Stimulated activated CD8-positive, alpha-beta memory T cell treated with anti-CD3 and anti-CD28 coated beads, Interleukin-4, amount 100 ng/mL, for 48 hours (primary cell): ENCODE data around the gene SLCO6A1.
"Not testable (repeated sequence)": the region's sequence is repeated elsewhere in the genome, so short reads cannot be mapped to it uniquely, and the experiment has no call there.

Experiments
- DNase-seq: peaks from one replicate; pipeline ENCODE4 v3.0.0-alpha.2; 2020

Gene SLCO6A1

GRCh38 chr5:102498271-102499034, at the start of gene SLCO6A1:
Gene SLCO6A1 (minus strand): TSS chr5:102499001. CDS start chr5:102498844, 157 bp downstream.
- no peak for DNase-seq

GRCh38 chr5:102547141-102548035, 48.6 kb upstream of the SLCO6A1 start:
- DNase-seq = no peak

- no peak for DNase-seq
These were observed 46.4 kb upstream of the SLCO6A1 start for GRCh38 chr5:102545175-102545574.

- DNase-seq = no peak
These were observed 43.3 kb upstream of the SLCO6A1 start for GRCh38 chr5:102542057-102542456.

GRCh38 chr5:102539996-102540728, 41.4 kb upstream of the SLCO6A1 start:
- DNase-seq = no peak

- DNase-seq = no peak
These were observed 40.8 kb upstream of the SLCO6A1 start for GRCh38 chr5:102539562-102539961.

GRCh38 chr5:102537011-102537410, 38.2 kb upstream of the SLCO6A1 start:
- DNase-seq = no peak

- DNase-seq = no peak
These were observed 37.6 kb upstream of the SLCO6A1 start for GRCh38 chr5:102536323-102536928.

- DNase-seq = no peak
These were observed 33.3 kb upstream of the SLCO6A1 start for GRCh38 chr5:102532123-102532522.

GRCh38 chr5:102531506-102531905, 32.7 kb upstream of the SLCO6A1 start:
- DNase-seq = no peak

- no peak for DNase-seq
These were observed 30.6 kb upstream of the SLCO6A1 start for GRCh38 chr5:102529447-102529846.

- no peak for DNase-seq
These were observed 30.2 kb upstream of the SLCO6A1 start for GRCh38 chr5:102529031-102529430.

- DNase-seq = no peak
These were observed 29.8 kb upstream of the SLCO6A1 start for GRCh38 chr5:102528600-102528999.

GRCh38 chr5:102527547-102527946, 28.7 kb upstream of the SLCO6A1 start:
- no peak for DNase-seq

- DNase-seq = no peak
These were observed 24.9 kb upstream of the SLCO6A1 start for GRCh38 chr5:102523541-102524175.

GRCh38 chr5:102511666-102512065, 12.9 kb upstream of the SLCO6A1 start:
- no peak for DNase-seq

- DNase-seq = not testable (repeated sequence)
These were observed 7.4 kb downstream of the SLCO6A1 start for GRCh38 chr5:102491261-102491914.

GRCh38 chr5:102483736-102484135, 15.1 kb downstream of the SLCO6A1 start:
- DNase-seq = no peak

- no peak for DNase-seq
These were observed 17.6 kb downstream of the SLCO6A1 start for GRCh38 chr5:102481054-102481715.

- no peak for DNase-seq
These were observed 45.1 kb downstream of the SLCO6A1 start for GRCh38 chr5:102453716-102454115.

GRCh38 chr5:102451082-102451481, 47.7 kb downstream of the SLCO6A1 start:
- DNase-seq = no peak
